ENCODE results near the gene TOP2B. TPM values are rescaled to one million over a fixed set of nuclear protein-coding genes. Genes with fewer than 3 reads are reported as not detected.

The TOP2B gene
- total RNA-seq, 1 experiment from 2014 or later: 63.1 TPM

DNA sequence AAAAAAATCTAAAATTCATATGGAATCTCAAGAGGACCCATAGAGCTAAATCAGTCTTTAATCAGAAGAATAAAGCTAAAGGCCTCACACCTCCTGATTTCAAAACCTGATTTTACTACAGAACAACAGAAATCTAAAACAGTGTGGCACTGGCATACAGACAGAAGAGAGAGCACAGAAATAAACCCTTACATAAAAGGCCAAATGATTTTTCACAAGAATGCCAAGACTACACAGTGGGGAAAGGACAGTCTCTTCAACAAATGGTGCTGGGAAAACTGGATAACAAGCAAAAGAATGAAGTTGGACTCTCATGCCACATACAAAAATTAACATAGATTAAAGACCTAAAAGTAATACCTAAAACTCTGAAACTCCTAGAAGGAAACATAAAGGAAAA, 10.1 kb downstream of the TOP2B start:
- intact Hi-C loops (cut with micrococcal nuclease; ENCODE audit: unreplicated experiment) (no loop called here), in situ Hi-C loops (cut with HindIII; ENCODE audit: low pct_unique_long_range_greater_than_20kb, low sequenced_read_pairs) (no loop called here)
- ChIA-PET POLR2A (no interaction called here), CTCF (no interaction called here)
- Histone ChIP-seq H3K4me1 (ENCODE audit: control insufficient read depth, insufficient read depth, low read length) (peaks cover 7% of the 10 kb centered on the region), H3K4me3 (ENCODE audit: low read depth in 2 of 2, low read length in 2 of 2) (no peak overlapping the region), H3K27ac (ENCODE audit: low read length) (no peak overlapping the region), H3K9me3 (ENCODE audit: control insufficient read depth, insufficient read depth, low read depth, low read length) (0 out of 2 replicates have a peak, but pooled peaks cover 3% of the 10 kb centered on the region), H3K27me3 (ENCODE audit: control insufficient read depth, insufficient read depth, low read length) (no peaks in the 10 kb centered on the region), H3K36me3 (ENCODE audit: control insufficient read depth, insufficient read depth, low read length) (no peaks in the 10 kb centered on the region)
- TF ChIP-seq, protein P1, sequence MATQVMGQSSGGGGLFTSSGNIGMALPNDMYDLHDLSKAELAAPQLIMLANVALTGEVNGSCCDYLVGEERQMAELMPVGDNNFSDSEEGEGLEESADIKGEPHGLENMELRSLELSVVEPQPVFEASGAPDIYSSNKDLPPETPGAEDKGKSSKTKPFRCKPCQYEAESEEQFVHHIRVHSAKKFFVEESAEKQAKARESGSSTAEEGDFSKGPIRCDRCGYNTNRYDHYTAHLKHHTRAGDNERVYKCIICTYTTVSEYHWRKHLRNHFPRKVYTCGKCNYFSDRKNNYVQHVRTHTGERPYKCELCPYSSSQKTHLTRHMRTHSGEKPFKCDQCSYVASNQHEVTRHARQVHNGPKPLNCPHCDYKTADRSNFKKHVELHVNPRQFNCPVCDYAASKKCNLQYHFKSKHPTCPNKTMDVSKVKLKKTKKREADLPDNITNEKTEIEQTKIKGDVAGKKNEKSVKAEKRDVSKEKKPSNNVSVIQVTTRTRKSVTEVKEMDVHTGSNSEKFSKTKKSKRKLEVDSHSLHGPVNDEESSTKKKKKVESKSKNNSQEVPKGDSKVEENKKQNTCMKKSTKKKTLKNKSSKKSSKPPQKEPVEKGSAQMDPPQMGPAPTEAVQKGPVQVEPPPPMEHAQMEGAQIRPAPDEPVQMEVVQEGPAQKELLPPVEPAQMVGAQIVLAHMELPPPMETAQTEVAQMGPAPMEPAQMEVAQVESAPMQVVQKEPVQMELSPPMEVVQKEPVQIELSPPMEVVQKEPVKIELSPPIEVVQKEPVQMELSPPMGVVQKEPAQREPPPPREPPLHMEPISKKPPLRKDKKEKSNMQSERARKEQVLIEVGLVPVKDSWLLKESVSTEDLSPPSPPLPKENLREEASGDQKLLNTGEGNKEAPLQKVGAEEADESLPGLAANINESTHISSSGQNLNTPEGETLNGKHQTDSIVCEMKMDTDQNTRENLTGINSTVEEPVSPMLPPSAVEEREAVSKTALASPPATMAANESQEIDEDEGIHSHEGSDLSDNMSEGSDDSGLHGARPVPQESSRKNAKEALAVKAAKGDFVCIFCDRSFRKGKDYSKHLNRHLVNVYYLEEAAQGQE (IDR thresholded peaks at IDR 0.05; ENCODE audit: insufficient read depth in 1 of 2, low read depth in 2 of 2, low read length in 1 of 2): no peak
- no peak for TF ChIP-seq SIN3A (IDR thresholded peaks at IDR 0.05; ENCODE audit: borderline replicate concordance, insufficient read depth, low read depth, low read length)
- TF ChIP-seq POLR2AphosphoS5 (IDR thresholded peaks at IDR 0.05; ENCODE audit: low read depth, low read length): no peak
- no peak for TF ChIP-seq TCF7L2 (IDR thresholded peaks at IDR 0.05; ENCODE audit: low read depth, low read length)
- TF ChIP-seq, protein P2, sequence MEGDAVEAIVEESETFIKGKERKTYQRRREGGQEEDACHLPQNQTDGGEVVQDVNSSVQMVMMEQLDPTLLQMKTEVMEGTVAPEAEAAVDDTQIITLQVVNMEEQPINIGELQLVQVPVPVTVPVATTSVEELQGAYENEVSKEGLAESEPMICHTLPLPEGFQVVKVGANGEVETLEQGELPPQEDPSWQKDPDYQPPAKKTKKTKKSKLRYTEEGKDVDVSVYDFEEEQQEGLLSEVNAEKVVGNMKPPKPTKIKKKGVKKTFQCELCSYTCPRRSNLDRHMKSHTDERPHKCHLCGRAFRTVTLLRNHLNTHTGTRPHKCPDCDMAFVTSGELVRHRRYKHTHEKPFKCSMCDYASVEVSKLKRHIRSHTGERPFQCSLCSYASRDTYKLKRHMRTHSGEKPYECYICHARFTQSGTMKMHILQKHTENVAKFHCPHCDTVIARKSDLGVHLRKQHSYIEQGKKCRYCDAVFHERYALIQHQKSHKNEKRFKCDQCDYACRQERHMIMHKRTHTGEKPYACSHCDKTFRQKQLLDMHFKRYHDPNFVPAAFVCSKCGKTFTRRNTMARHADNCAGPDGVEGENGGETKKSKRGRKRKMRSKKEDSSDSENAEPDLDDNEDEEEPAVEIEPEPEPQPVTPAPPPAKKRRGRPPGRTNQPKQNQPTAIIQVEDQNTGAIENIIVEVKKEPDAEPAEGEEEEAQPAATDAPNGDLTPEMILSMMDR (IDR thresholded peaks at IDR 0.05): no peak
- no TSS peak for BruUV-seq (replicated peaks)
- DNase-seq (ENCODE audit: low read depth, low spot score): no peak
- ATAC-seq: no peak

GRCh38 chr3:25653322-25653721, 11.4 kb downstream of the TOP2B start:
- TF ChIP-seq SIN3A (IDR thresholded peaks at IDR 0.05; ENCODE audit: borderline replicate concordance, insufficient read depth, low read depth, low read length) (no peak), TCF7L2 (IDR thresholded peaks at IDR 0.05; ENCODE audit: low read depth, low read length) (no peak), POLR2AphosphoS5 (IDR thresholded peaks at IDR 0.05; ENCODE audit: low read depth, low read length) (no peak)
- TF ChIP-seq, protein P1 (IDR thresholded peaks at IDR 0.05; ENCODE audit: insufficient read depth in 1 of 2, low read depth in 2 of 2, low read length in 1 of 2): no peak
- TF ChIP-seq, protein P2 (IDR thresholded peaks at IDR 0.05): no peak
- H3K36me3 ChIP-seq (ENCODE audit: control insufficient read depth, insufficient read depth, low read length): no peaks in the 10 kb centered on the region
- H3K27ac ChIP-seq (ENCODE audit: low read length): no peak overlapping the region
- no peak for DNase-seq (ENCODE audit: low read depth, low spot score)
- H3K4me3 ChIP-seq (ENCODE audit: low read depth in 2 of 2, low read length in 2 of 2): no peak overlapping the region
- H3K27me3 ChIP-seq (ENCODE audit: control insufficient read depth, insufficient read depth, low read length): no peaks in the 10 kb centered on the region
- ATAC-seq: no peak
- 0 out of 2 replicates have a peak, but pooled peaks cover 3% of the 10 kb centered on the region for H3K9me3 ChIP-seq (ENCODE audit: control insufficient read depth, insufficient read depth, low read depth, low read length)
- BruUV-seq (replicated peaks): no TSS peak
- POLR2A ChIA-PET: no interaction called here
- CTCF ChIA-PET: no interaction called here
- in situ Hi-C loops (cut with HindIII; ENCODE audit: low pct_unique_long_range_greater_than_20kb, low sequenced_read_pairs): no loop called here
- intact Hi-C loops (cut with micrococcal nuclease; ENCODE audit: unreplicated experiment): no loop called here
- peaks cover 7% of the 10 kb centered on the region for H3K4me1 ChIP-seq (ENCODE audit: control insufficient read depth, insufficient read depth, low read length)

All from Panc1 (cell line).